Panc1 (cell line): ENCODE measurements around the gene ARHGEF7. TPM values are rescaled to one million over a fixed set of nuclear protein-coding genes. Genes with fewer than 3 reads are reported as not detected.

Experiments used
- ATAC-seq: fragments of 200-7000 bp; cut with Tn5 transposase; 2 replicates; pipeline ENCODE4 v1.9.1; 2020; ENCODE audit warnings: mild to moderate bottlenecking, moderate library complexity
- BruUV-seq: library from RNA; stranded (reverse); fragments of 400-500 nt; replicated peaks from 2 replicates; lab custom pipeline; 2021; lab: Mats Ljungman, UMichigan
- CTCF ChIA-PET: fragments of 300-600 bp; sonication (Branson Sonifier 250); formaldehyde crosslinking; loops from one replicate; lab custom pipeline; 2022; ENCODE audit warnings: antibody characterized with exemption; lab: Charles Lee
- POLR2A ChIA-PET: fragments of 300-600 bp; sonication (Branson Sonifier 250); formaldehyde crosslinking; loops from one replicate; lab custom pipeline; 2022; ENCODE audit warnings: antibody characterized with exemption; lab: Charles Lee
- DNase-seq: peaks from one replicate; pipeline ENCODE4 v3.0.0-alpha.2; 2010; ENCODE audit warnings: low read depth, low spot score
- H3K27ac ChIP-seq: 2 replicates; pipeline ENCODE4 v1.5.1; 2011; ENCODE audit warnings: mild to moderate bottlenecking, low read length, inconsistent platforms
- H3K27me3 ChIP-seq: fragments of 200-500 bp; sonication (Bioruptor generic); 2 replicates; pipeline ENCODE4 v1.6.0; 2014; ENCODE audit warnings: low read length, inconsistent platforms; ENCODE audit not compliant: control insufficient read depth, insufficient read depth
- H3K36me3 ChIP-seq: fragments of 200-500 bp; sonication (Bioruptor generic); 2 replicates; pipeline ENCODE4 v1.5.1; 2014; ENCODE audit warnings: inconsistent platforms, mild to moderate bottlenecking, low read length, moderate library complexity; ENCODE audit not compliant: control insufficient read depth, insufficient read depth
- H3K4me1 ChIP-seq: 2 replicates; pipeline ENCODE4 v1.5.1; 2011; ENCODE audit warnings: inconsistent platforms, mild to moderate bottlenecking, low read length, moderate library complexity; ENCODE audit not compliant: control insufficient read depth, insufficient read depth
- H3K4me3 ChIP-seq, 2 experiments: 2 replicates each; pipeline ENCODE4 v1.5.1; 2011 to 2012; ENCODE audit warnings: low read depth in 2 of 2, low read length in 2 of 2, mild to moderate bottlenecking in 2 of 2, inconsistent platforms in 1 of 2, moderate library complexity in 1 of 2
- H3K9me3 ChIP-seq: fragments of 200-500 bp; sonication (Bioruptor generic); 2 replicates; pipeline ENCODE4 v1.5.1; 2014; ENCODE audit warnings: low read depth, mild to moderate bottlenecking, inconsistent platforms, low read length, moderate library complexity; ENCODE audit not compliant: control insufficient read depth, insufficient read depth
- POLR2AphosphoS5 ChIP-seq: IDR thresholded peaks from 2 replicates; pipeline ENCODE4 v1.6.1; 2012; ENCODE audit warnings: mild to moderate bottlenecking, low read depth, low read length, moderate library complexity
- SIN3A ChIP-seq: IDR thresholded peaks from 2 replicates; pipeline ENCODE4 v1.6.1; 2012; ENCODE audit warnings: low read depth, mild to moderate bottlenecking, low read length, moderate library complexity, borderline replicate concordance; ENCODE audit not compliant: insufficient read depth
- TCF7L2 ChIP-seq: IDR thresholded peaks from 2 replicates; pipeline ENCODE4 v1.6.1; 2011; ENCODE audit warnings: mild to moderate bottlenecking, low read depth, low read length, inconsistent platforms
- in situ Hi-C: cut with HindIII; loops from 2 replicates; pipeline ENCODE4 v1.10.0; 2016; ENCODE audit warnings: low sequenced_read_pairs, low pct_unique_long_range_greater_than_20kb
- intact Hi-C: fragments of 100-400 bp; cut with micrococcal nuclease; formaldehyde crosslinking; loops from one replicate; pipeline ENCODE4 v1.10.0; 2022; ENCODE audit not compliant: unreplicated experiment
- total RNA-seq: library from RNA; stranded (reverse); gene quantifications from one replicate; pipeline ENCODE4 v1.2.1, GENCODE V29; 2021; ENCODE audit not compliant: unreplicated experiment
- TF ChIP-seq, protein P1 (sequence below): fragments of 450-650 bp; IDR thresholded peaks from 2 replicates; pipeline ENCODE4 v1.5.1; 2017; ENCODE audit warnings: mild to moderate bottlenecking
- TF ChIP-seq, protein P2 (sequence below), 2 experiments: IDR thresholded peaks; 2 replicates each; pipeline ENCODE4 v1.6.1; 2011 to 2012; ENCODE audit warnings: low read depth in 2 of 2, control low read depth in 1 of 2, low read length in 1 of 2, mild to moderate bottlenecking in 1 of 2, moderate library complexity in 1 of 2; ENCODE audit not compliant: insufficient read depth in 1 of 2

ARHGEF7 gene
- total RNA-seq, 1 experiment from 2014 or later = 36.4 TPM

DNA sequence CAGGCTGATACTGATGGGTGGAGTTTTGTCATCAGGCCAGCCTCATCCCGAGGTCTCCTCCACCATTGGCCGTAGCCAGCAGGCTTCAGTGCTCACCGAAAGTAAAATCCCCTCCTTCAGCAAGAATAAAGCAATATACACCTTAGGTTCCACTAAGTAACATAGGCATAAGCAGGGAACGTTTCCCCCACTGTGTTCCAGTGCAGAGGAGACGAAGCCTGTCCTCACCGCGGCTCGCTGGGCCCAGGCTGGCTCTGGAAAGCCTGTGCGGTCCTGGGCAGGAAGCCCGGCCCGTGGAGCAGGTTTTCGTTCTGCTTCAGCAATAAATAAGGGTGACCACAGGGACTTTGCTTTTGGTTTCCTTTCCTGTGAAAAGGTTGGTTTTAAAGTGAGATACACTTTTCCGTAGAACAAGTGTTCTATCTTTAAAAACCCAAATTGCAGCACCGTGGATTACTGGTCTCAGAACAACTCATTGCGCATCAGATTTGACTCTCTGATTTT lies 189.0 kb downstream of the ARHGEF7 start:
- Histone ChIP-seq H3K27me3 (no peaks in the 10 kb centered on the region), H3K9me3 (no peaks in the 10 kb centered on the region), H3K4me1 (no peaks in the 10 kb centered on the region), H3K27ac (no peak overlapping the region), H3K4me3 (no peak overlapping the region), H3K36me3 (peaks cover 3% of the 10 kb centered on the region; the same call in 1 of the 2 replicates)
- in situ Hi-C loops (no loop called here), intact Hi-C loops (no loop called here)
- POLR2A ChIA-PET = no interaction called here
- BruUV-seq = no TSS peak
- CTCF ChIA-PET = no interaction called here
- ATAC-seq = no peak
- TF ChIP-seq POLR2AphosphoS5 = no peak
- TF ChIP-seq, protein P1, sequence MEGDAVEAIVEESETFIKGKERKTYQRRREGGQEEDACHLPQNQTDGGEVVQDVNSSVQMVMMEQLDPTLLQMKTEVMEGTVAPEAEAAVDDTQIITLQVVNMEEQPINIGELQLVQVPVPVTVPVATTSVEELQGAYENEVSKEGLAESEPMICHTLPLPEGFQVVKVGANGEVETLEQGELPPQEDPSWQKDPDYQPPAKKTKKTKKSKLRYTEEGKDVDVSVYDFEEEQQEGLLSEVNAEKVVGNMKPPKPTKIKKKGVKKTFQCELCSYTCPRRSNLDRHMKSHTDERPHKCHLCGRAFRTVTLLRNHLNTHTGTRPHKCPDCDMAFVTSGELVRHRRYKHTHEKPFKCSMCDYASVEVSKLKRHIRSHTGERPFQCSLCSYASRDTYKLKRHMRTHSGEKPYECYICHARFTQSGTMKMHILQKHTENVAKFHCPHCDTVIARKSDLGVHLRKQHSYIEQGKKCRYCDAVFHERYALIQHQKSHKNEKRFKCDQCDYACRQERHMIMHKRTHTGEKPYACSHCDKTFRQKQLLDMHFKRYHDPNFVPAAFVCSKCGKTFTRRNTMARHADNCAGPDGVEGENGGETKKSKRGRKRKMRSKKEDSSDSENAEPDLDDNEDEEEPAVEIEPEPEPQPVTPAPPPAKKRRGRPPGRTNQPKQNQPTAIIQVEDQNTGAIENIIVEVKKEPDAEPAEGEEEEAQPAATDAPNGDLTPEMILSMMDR = no peak
- TF ChIP-seq TCF7L2 = no peak
- no peak for TF ChIP-seq SIN3A
- TF ChIP-seq, protein P2, sequence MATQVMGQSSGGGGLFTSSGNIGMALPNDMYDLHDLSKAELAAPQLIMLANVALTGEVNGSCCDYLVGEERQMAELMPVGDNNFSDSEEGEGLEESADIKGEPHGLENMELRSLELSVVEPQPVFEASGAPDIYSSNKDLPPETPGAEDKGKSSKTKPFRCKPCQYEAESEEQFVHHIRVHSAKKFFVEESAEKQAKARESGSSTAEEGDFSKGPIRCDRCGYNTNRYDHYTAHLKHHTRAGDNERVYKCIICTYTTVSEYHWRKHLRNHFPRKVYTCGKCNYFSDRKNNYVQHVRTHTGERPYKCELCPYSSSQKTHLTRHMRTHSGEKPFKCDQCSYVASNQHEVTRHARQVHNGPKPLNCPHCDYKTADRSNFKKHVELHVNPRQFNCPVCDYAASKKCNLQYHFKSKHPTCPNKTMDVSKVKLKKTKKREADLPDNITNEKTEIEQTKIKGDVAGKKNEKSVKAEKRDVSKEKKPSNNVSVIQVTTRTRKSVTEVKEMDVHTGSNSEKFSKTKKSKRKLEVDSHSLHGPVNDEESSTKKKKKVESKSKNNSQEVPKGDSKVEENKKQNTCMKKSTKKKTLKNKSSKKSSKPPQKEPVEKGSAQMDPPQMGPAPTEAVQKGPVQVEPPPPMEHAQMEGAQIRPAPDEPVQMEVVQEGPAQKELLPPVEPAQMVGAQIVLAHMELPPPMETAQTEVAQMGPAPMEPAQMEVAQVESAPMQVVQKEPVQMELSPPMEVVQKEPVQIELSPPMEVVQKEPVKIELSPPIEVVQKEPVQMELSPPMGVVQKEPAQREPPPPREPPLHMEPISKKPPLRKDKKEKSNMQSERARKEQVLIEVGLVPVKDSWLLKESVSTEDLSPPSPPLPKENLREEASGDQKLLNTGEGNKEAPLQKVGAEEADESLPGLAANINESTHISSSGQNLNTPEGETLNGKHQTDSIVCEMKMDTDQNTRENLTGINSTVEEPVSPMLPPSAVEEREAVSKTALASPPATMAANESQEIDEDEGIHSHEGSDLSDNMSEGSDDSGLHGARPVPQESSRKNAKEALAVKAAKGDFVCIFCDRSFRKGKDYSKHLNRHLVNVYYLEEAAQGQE (IDR thresholded peaks at IDR 0.05; ENCODE audit: insufficient read depth in 1 of 2, low read depth in 2 of 2, low read length in 1 of 2) = no peak
- no peak for DNase-seq

DNA sequence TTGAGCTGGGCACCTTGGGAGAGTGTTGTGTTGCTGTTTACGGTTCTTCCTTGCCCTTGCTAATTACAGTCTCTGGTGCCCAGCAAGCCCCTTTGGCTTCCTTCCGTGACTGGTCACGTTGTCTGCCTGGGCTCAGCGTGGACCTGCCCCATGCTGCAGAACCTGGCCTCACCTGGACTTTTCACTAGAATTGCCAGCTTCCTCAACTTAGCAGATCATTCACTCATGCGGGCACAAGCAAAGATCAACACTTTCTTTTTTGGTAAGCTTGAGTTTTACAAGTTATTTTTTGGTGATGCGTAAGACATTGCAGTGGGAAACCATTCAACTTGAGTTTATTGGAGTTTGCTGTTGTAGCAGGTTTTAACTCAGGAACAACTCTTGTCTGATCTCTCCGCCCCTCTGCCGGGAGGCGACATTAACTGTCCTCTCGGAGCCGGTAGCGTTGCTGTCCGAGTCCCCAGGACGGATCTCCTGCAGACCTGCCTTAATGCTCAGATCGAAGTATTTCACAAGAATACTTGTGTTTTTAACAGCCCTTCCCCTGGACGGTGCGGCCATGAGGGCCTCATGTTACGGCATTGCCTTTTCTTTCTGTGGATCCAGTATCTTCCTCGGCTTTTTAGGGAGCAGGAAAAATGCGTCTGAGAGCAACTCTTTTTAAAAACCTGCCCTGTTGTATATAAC lies 189.6 kb downstream of the ARHGEF7 start:
- ChIA-PET POLR2A (no interaction called here), CTCF (no interaction called here)
- DNase-seq (no peak), ATAC-seq (no peak)
- Histone ChIP-seq H3K4me1 (no peaks in the 10 kb centered on the region), H3K9me3 (no peaks in the 10 kb centered on the region), H3K36me3 (peaks cover 3% of the 10 kb centered on the region; the same call in 1 of the 2 replicates), H3K27ac (no peak overlapping the region), H3K27me3 (no peaks in the 10 kb centered on the region), H3K4me3 (no peak overlapping the region)
- intact Hi-C loops (no loop called here), in situ Hi-C loops (no loop called here)
- no TSS peak for BruUV-seq
- TF ChIP-seq, protein P1 = no peak
- TF ChIP-seq POLR2AphosphoS5 (no peak), TCF7L2 (no peak), SIN3A (no peak)
- TF ChIP-seq, protein P2 (IDR thresholded peaks at IDR 0.05; ENCODE audit: insufficient read depth in 1 of 2, low read depth in 2 of 2, low read length in 1 of 2) = no peak
